GM21360 (cell line): Measurements from ENCODE around the gene MAPK4.
"Not testable (repeated sequence)": the region's sequence is repeated elsewhere in the genome, so short reads cannot be mapped to it uniquely, and the experiment has no call there.

Experiments
- ATAC-seq: cut with Tn5 transposase; IDR thresholded peaks from one replicate; pipeline ENCODE4 v1.9.1; 2021; ENCODE audit warnings: mild to moderate bottlenecking, moderate library complexity; ENCODE audit not compliant: unreplicated experiment

MAPK4 gene

DNA sequence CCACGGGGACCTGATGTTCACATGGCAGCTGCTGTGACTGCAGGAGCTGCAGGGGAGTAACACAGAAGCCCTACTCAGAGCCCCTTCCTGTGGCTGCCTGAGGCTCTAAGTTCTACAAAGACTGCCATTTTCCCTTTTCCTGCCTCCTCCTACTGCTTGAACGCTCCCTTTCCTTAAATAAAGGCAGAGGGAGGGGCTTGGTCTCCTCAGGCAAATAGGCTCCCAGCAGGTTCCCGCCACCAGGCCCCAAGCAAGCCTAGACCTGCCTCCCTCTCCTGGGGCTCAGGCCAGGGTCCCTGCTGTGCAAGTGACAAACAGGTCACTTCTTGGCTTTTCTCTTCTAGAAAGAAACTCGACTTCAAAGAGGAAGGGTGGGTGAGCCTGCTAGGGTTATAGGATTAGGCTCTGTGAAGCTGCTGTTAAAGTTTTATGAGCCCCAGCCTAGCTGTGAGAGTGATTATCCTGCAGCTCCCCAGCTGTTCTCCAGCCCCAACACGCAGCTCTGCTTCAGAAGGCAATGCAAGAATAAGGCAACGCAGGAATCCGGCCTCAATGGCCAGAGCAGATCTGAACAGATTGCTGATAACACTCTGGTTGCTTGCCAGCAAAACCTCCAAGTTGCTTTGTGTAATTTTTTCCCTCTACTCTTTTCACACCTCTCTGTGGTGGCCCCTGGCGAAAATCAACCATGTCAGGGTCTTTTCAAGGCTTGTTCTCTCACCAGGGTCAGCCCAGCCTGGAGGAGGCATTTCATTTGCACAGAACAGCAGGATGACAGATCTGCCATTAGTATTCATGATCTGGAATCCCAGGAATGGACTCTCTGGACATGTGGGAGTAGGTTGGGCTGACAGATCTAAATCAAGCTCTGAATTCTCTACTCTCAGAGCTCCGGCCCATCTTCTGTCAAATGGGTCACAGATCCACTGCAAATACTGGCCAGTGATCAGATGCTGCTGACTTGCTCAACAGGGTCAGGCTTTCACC is 188.6 kb downstream of the MAPK4 start:
- no peak for ATAC-seq

DNA sequence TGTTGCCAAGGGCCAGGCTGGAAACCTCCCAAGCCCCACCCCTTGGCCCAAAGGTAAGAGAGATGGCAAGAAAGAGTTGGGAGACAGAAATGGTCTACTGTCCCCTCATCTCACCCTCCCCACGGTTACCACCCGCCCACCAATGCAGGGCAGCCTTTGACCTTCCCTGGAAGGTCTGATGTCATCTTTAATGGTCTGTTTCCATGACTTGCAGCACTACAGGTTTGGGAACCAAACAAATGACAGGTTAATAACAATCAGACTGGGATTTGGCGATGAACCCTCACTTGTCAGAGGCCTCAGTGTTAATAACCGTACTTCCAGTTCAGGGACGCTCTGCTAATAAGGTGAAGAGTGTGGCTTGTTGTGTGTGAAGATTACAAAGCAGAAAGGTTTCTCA is 189.5 kb downstream of the MAPK4 start:
- ATAC-seq: no peak

DNA sequence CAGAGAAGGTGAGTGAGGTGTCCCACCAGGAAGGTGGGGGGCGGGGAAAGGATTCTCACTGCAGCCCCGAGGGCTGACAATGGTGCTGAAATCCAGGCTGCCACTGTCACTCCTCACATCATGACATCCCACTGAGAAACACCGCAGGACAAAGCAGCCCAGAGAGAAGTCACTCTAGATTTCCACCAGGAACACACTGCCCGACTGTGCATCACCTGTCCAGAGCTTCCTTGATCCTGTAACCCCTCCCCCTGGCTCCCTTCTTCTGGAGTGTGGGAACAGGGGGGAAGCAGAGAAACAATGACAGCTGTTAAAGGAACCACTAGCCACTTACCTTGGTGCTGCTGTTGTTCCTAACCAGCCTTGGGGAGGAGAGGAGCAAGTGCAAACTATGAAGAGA is 190.1 kb downstream of the MAPK4 start:
- ATAC-seq: no peak

DNA sequence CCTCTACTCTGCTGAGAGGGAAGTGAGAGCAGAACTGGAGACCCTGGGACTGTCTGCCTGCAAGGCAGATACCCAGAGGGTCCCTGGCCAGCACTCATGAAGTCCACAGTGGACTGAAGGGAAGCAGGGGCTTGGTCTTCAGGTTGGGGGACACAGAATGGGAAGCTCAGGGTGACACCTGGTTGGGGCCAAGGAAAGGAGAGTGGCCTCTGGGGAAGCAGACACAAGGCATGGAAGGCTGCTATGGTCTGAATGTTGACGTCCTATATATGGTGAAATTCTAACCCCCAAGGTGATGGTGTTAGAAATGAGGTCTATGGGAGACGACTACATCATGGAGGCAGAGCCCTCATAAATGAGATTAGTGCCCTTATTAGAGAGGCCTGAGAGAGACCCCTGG is 190.7 kb downstream of the MAPK4 start:
- ATAC-seq: no peak

DNA sequence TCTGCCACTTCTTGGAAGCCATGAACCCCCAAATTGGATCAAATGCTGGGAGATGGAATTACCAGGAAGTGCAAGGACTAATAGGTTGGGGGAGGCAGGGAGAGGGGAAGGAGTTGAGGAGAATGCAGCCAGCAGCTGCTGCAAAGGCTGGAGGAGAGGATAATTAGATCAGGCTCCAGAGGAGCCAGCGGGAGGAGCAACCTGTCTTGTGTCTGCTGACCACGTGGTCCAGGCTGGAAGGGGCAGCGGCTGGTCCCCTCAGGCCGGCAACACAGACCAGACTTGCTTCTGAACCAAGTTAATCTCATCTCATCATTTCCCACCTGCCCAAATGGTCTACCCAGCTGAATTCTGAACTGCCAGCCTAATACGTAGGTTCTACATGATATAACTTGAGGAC is 191.6 kb downstream of the MAPK4 start:
- no peak for ATAC-seq

DNA sequence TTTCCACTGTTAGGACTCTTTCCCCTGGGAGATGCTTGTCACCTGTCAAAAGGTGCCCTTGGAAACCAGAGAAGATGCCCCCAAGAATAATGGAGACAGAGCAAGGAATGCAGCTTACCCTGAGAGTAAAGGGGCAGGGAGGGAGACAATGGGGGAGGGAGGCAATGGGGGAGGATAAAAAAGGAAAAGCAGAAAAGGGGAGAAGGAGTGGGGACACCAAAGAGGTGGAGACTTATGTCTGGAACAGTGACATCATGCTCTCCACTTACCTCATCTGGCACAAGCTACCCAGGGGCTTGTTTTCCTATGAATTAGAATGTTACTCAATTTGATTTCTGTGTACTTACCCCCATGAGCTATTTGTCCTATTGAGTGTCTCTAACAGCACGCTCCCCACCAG is 192.1 kb downstream of the MAPK4 start:
- ATAC-seq: no peak

DNA sequence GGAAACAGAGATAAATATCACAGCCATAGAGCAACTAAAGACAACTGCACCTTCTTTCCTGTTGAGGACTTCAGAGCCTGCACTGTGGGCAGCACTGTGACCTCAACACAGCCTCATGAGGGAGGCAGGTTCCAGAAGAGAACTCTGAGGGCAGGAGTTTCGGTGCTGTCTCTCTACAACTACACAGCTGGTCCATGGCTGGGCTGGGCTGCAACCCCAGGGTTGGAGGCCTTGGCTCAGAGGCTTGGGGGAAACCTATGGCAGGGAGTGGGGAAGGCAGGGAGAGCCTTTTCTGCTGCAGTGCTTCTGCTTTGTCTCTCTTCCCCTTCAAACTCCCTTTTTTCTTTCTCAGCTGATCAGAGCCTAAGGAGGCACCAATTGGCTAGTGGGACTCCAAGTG is 193.4 kb downstream of the MAPK4 start:
- ATAC-seq: no peak

DNA sequence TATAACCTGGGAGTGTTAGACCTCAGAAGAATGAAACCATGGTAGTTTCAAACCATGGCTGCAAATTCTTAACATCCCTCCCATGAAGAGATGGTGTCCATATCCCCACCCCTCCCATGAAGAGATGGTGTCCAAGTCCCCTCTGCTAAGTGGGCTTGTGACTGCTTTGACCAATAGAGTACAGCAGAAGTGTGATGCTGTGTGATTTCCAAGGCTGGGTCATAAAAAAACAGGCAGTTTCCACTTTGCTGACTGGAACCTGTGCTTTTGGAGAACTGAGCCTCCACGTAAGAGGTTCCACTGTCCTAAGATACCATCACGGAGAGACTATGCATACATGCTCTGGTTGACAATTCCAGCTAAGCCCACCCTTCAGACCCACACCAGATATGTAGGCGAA is 194.4 kb downstream of the MAPK4 start:
- ATAC-seq: no peak

DNA sequence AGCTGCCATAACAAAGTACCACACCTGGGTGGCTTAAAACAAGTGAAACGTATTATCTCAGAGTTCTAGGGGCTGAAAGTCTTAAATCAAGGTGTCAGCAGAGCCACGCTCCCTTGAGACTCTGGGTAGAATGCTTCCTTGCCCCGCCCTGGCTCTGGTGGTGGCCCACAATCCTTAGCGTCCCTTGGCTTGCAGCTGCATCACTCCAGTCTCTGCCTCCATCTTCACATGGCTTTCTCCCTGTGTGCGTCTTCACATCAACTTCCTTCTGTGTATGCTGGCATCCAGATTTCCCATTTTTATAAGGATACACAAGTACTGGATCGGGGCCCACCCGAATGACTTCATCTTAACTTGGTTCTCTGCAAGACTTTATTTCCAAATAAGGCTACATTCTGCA is 197.5 kb downstream of the MAPK4 start:
- ATAC-seq: no peak

DNA sequence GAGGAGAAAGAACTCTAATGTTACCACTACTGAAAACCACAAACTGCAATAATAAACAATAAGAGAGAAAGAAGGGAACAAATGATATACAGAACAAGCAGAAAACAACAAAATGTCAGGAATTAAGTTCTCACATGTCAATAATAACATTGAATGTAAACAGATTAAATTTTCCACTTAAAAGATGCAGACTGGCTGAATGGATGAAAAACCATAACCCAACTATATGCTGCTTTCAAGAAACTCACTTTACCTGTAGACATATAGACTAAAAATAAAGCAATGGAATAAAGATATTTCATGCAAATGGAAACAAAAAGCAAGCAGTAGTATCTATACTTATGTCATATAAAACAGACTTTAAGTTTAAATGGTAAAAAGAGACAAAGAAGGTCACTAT is 209.6 kb downstream of the MAPK4 start:
- ATAC-seq: no peak

DNA sequence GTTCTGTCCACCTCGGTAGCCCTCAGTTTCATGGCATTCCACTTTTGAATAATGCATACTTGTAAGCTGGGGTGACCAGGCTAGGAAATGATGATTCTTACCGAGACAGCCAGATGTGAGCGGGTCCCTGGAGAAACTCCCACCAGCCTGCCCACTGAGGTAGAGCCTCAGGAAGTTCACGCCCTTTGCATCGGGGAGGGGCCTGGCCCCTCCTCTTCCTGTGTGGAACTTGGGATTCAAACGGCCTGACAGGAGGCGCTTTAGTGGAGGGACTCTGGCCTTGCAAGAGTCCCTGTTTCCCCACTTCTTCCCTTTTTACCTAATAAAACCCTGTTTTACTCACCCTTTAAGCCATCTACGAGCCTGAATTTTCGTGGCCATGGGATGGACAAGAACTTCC is 215.3 kb downstream of the MAPK4 start:
- ATAC-seq: no peak

DNA sequence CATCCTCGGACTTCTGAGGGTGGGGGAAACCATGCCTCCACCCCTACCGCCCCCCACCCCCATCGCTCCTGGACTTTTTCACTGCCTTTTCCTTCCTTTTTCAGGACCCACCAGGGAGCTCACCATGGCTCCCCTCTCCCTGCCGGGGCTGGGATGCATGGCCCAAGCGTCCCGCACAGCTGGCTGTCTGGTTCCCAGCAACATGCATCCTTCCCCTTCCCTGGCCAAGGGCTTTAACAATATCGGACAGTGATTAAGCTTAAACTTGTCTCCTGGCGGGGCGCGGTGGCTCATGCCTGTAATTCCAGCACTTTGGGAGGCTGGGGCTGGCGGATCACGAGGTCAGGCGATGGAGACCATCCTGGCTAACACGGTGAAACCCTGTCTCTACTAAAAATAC is 215.8 kb downstream of the MAPK4 start:
- no peak for ATAC-seq

DNA sequence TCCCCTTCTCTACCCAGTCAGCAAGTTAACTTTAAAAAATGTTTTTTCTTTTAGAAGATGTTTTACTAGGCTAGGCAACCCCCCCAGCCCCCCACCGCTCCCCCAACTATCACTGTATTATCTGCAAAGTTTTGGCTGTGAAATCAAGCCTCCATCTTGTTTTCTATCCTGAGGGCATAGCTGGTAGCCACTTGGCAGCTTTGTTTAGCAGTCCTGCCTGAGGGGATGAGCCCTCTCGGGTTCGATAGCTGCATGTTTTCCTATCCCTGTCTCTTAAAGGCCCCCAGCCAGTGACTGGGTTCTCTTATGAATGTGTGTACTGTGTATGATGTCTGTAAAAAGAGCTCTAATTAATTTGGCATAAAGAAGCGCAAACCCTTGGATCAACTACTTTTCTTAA is 216.5 kb downstream of the MAPK4 start:
- ATAC-seq: no peak

DNA sequence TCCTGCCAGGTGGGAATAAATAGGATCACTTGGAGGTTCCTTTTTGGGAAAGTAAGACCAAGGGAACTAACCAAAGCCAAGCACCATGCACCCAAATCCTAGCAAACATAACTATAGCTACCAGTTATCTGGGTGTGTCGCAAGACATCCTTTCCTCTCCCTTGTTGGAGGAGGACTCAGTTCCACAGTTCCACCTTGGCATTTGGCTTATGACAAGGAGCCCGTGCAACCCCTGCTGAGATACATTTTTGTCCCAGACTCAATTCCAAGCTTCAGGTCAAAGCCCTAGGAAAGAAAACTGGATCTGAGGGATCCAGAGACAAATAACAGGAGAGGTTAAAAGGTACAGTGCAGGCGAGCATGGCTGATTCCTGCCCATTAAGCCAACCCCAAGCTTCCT is 219.1 kb downstream of the MAPK4 start:
- not testable (repeated sequence) for ATAC-seq
